K562 (cell line): ENCODE results near the gene YTHDC1. TPM values are rescaled to one million over a fixed set of nuclear protein-coding genes. Genes with fewer than 3 reads are reported as not detected.

ENCODE experiments used
- ATAC-seq: fragments of 200-7000 bp; cut with Tn5 transposase; 3 replicates; pipeline ENCODE4 v1.9.1; 2020; ENCODE audit warnings: moderate library complexity
- BruUV-seq: library from RNA; stranded (reverse); fragments of 400-500 nt; replicated peaks from 2 replicates; lab custom pipeline; 2021; lab: Mats Ljungman, UMichigan
- CTCF ChIA-PET: fragments of 300-600 bp; formaldehyde crosslinking; extraction: SDS; loops from one replicate; lab custom pipeline; 2021; ENCODE audit warnings: low intra/inter-chr PET ratio; lab: Yijun Ruan, JAX
- POLR2A ChIA-PET: fragments of 300-600, 350-650 bp; sonication (Branson Sonifier 250); formaldehyde crosslinking; extraction: SDS; loops from one replicate; lab custom pipeline; 2021; ENCODE audit warnings: antibody characterized with exemption, inconsistent platforms; lab: Yijun Ruan, JAX
- DNase-seq, 4 experiments: peaks; one replicate each; pipeline versions ENCODE4 v3.0.0 to v3.0.0-alpha.2; 2011 to 2018; ENCODE audit warnings: low spot score in 3 of 4, mixed read lengths in 3 of 4; ENCODE audit errors: extremely low read depth in 1 of 4
- FAIRE-seq: peaks from 2 replicates; lab custom pipeline; 2011; peaks lifted over from hg19 to GRCh38; lab: Jason Lieb, UNC
- H2AFZ ChIP-seq: 2 replicates; pipeline ENCODE4 v1.6.0; 2011; ENCODE audit warnings: low read depth, low read length, control low read depth, inconsistent platforms
- H3K27ac ChIP-seq: fragments of 200-600 bp; 3 replicates; pipeline ENCODE4 v1.8.0; 2011; ENCODE audit warnings: low read depth, mild to moderate bottlenecking, control low read depth, inconsistent platforms, low read length, moderate library complexity, mixed read lengths; ENCODE audit errors: extremely low read depth
- H3K27me3 ChIP-seq, 2 experiments: fragments of 300-600 bp in 1 of 2; 2 replicates in 1 of 2; 3 replicates in 1 of 2; pipeline versions ENCODE4 v1.6.0 to v1.8.0; 2011; ENCODE audit warnings: inconsistent platforms in 2 of 2, low read length in 2 of 2, mild to moderate bottlenecking in 1 of 2, mixed read lengths in 1 of 2, moderate library complexity in 1 of 2; ENCODE audit not compliant: control insufficient read depth in 2 of 2, insufficient read depth in 2 of 2
- H3K36me3 ChIP-seq: fragments of 300-600 bp; 3 replicates; pipeline ENCODE4 v1.8.0; 2011; ENCODE audit warnings: mild to moderate bottlenecking, low read length, inconsistent platforms; ENCODE audit not compliant: control insufficient read depth, insufficient read depth
- H3K4me1 ChIP-seq, 2 experiments: fragments of 200-600 bp in 1 of 2; replicated peaks in 1 of 2; 2 replicates in 1 of 2; 3 replicates in 1 of 2; pipeline versions ENCODE4 v1.5.1 to v1.8.0; 2011; ENCODE audit warnings: inconsistent platforms in 2 of 2, low read length in 2 of 2, mild to moderate bottlenecking in 1 of 2, mixed read lengths in 1 of 2, moderate library complexity in 1 of 2; ENCODE audit not compliant: control insufficient read depth in 2 of 2, insufficient read depth in 2 of 2
- H3K4me2 ChIP-seq: 2 replicates; pipeline ENCODE4 v1.6.1; 2011; ENCODE audit warnings: low read length, control low read depth, inconsistent platforms, mixed read lengths; ENCODE audit not compliant: insufficient read depth
- H3K4me3 ChIP-seq: fragments of 200-600 bp; sonication (generic), shearing (Covaris generic); 2 replicates; pipeline ENCODE4 v1.5.1; 2016; ENCODE audit warnings: control low read depth, inconsistent platforms
- H3K79me2 ChIP-seq: fragments of 200-600 bp; 3 replicates; pipeline ENCODE4 v1.8.0; 2011; ENCODE audit warnings: low read length, inconsistent platforms; ENCODE audit not compliant: control insufficient read depth, insufficient read depth
- H3K9ac ChIP-seq, 2 experiments: 2 replicates each; pipeline versions ENCODE4 v1.6.0 to v1.6.1; 2011; ENCODE audit warnings: low read depth in 2 of 2, low read length in 2 of 2, control low read depth in 1 of 2, inconsistent platforms in 1 of 2, mild to moderate bottlenecking in 1 of 2, mixed read lengths in 1 of 2; ENCODE audit not compliant: insufficient read depth in 1 of 2
- H3K9me1 ChIP-seq: one replicate; pipeline ENCODE4 v1.6.0; 2011; ENCODE audit warnings: inconsistent platforms, mild to moderate bottlenecking, low read length, moderate library complexity; ENCODE audit not compliant: control insufficient read depth, insufficient read depth
- H3K9me3 ChIP-seq: replicated peaks from 2 replicates; pipeline ENCODE4 v1.5.1; 2011; ENCODE audit warnings: low read depth, low read length, inconsistent platforms; ENCODE audit not compliant: control insufficient read depth, insufficient read depth
- H4K20me1 ChIP-seq: replicated peaks from 2 replicates; pipeline ENCODE4 v1.6.1; 2011; ENCODE audit warnings: low read length, inconsistent platforms, mixed read lengths; ENCODE audit not compliant: control insufficient read depth, insufficient read depth
- ATF3 ChIP-seq, 2 experiments: fragments of 450-650 bp in 1 of 2; sonication (generic) in 1 of 2; formaldehyde crosslinking in 1 of 2; IDR thresholded peaks in 1 of 2; conservative IDR thresholded peaks in 1 of 2; 2 replicates each; pipeline versions ENCODE4 v1.6.1 to v1.8.1; 2016 to 2023; ENCODE audit warnings: mild to moderate bottlenecking in 2 of 2, moderate library complexity in 2 of 2, inconsistent platforms in 1 of 2, missing genetic modification reagents in 1 of 2
- ATF4 ChIP-seq: fragments of 450-650 bp; formaldehyde crosslinking; IDR thresholded peaks from 2 replicates; pipeline ENCODE4 v1.4.0; 2022; ENCODE audit warnings: mild to moderate bottlenecking, moderate library complexity
- ATF6 ChIP-seq: sonication (generic); formaldehyde crosslinking; IDR thresholded peaks from 2 replicates; pipeline ENCODE4 v1.4.0; 2020; ENCODE audit warnings: mild to moderate bottlenecking, missing genetic modification reagents
- BDP1 ChIP-seq: IDR thresholded peaks from 3 replicates; pipeline ENCODE4 v1.6.1; 2011; ENCODE audit not compliant: insufficient read length, insufficient read depth
- CBX2 ChIP-seq: fragments of 200-600 bp; sonication (generic); IDR thresholded peaks from one replicate; pipeline ENCODE4 v1.6.1; 2012; ENCODE audit warnings: mild to moderate bottlenecking, low read length, inconsistent platforms; ENCODE audit not compliant: insufficient read depth, poor library complexity, severe bottlenecking
- CHD2 ChIP-seq: IDR thresholded peaks from 2 replicates; pipeline ENCODE4 v1.6.1; 2011; ENCODE audit warnings: low read depth, low read length
- ETS2 ChIP-seq: IDR thresholded peaks from 2 replicates; pipeline ENCODE4 v1.6.1; 2016; ENCODE audit warnings: borderline replicate concordance, missing genetic modification characterization, mild to moderate bottlenecking, moderate library complexity, missing compliant biosample characterization; ENCODE audit not compliant: poor library complexity, severe bottlenecking
- FOXP1 ChIP-seq: sonication (generic); formaldehyde crosslinking; IDR thresholded peaks from 2 replicates; pipeline ENCODE4 v1.8.0; 2022; ENCODE audit warnings: mild to moderate bottlenecking, missing genetic modification reagents
- HMG20B ChIP-seq: fragments of 250-450 bp; sonication (Bioruptor Pico); IDR thresholded peaks from 2 replicates; pipeline ENCODE4 v1.5.0; 2021; ENCODE audit warnings: mild to moderate bottlenecking
- MAFG ChIP-seq: fragments of 450-650 bp; conservative IDR thresholded peaks from 2 replicates; pipeline ENCODE4 v1.6.1; 2016; ENCODE audit warnings: missing genetic modification characterization, missing compliant biosample characterization
- SMARCB1 ChIP-seq: IDR thresholded peaks from 2 replicates; pipeline ENCODE4 v1.6.1; 2011; ENCODE audit warnings: improper control_type of control experiment, low read depth; ENCODE audit not compliant: insufficient read length
- U2AF2 ChIP-seq: fragments of 200-400 bp; formaldehyde crosslinking; optimal IDR thresholded peaks from 2 replicates; pipeline ENCODE3; 2017; ENCODE audit warnings: low read depth, mild to moderate bottlenecking, low read length
- ZBED1 ChIP-seq: IDR thresholded peaks from 2 replicates; pipeline ENCODE4 v1.6.1; 2014
- ZBTB43 ChIP-seq: sonication (generic); formaldehyde crosslinking; IDR thresholded peaks from 2 replicates; pipeline ENCODE4 v1.8.0; 2023; ENCODE audit warnings: mild to moderate bottlenecking, missing genetic modification reagents
- ZFP91 ChIP-seq: sonication (generic); formaldehyde crosslinking; IDR thresholded peaks from 2 replicates; pipeline ENCODE4 v1.8.0; 2022; ENCODE audit warnings: mild to moderate bottlenecking, missing genetic modification reagents
- ZNF12 ChIP-seq: sonication (generic); formaldehyde crosslinking; IDR thresholded peaks from 2 replicates; pipeline ENCODE4 v1.4.0; 2020; ENCODE audit warnings: mild to moderate bottlenecking, missing genetic modification reagents
- WGBS: fragments of 100-300 bp; shearing (Covaris generic); methylation state at CpG from one replicate; pipeline ENCODE4 v1.1.6; 2016; ENCODE audit warnings: low coverage, mixed read lengths; ENCODE audit not compliant: insufficient coverage; ENCODE audit errors: missing lambda C conversion rate; 5-methylcytosine and 5-hydroxymethylcytosine counted together
- in situ Hi-C: fragments of 300-500 bp; cut with MboI; formaldehyde crosslinking; loops from 4 replicates; pipeline ENCODE4 v1.15.0; 2018; ENCODE audit warnings: inconsistent platforms, mixed read lengths
- intact Hi-C: fragments of 100-400 bp; cut with micrococcal nuclease; formaldehyde crosslinking; loops from 2 replicates; pipeline ENCODE4 v1.14.2; 2022
- polyA plus RNA-seq, 8 experiments: library from polyadenylated mRNA; depleted of rRNA in 4 of 8; stranded (reverse) in 5 of 8; unstranded in 3 of 8; fragments of >200 nt; fragmentation: Nextera tagmentation in 2 of 8; fragmentation: Illumina TruSeq in 1 of 8; extraction: Ambion mirVana in 2 of 8; extraction: Trizol in 1 of 8; gene quantifications; 2 replicates each; pipeline versions ENCODE4 v1.2.1 to v1.2.3, GENCODE V29; 2011 to 2014; ENCODE audit warnings: inconsistent platforms in 1 of 8, missing spikeins in 1 of 8
- total RNA-seq, 7 experiments: library from RNA; depleted of rRNA in 6 of 7; stranded (reverse); fragments of >200 nt in 6 of 7; fragmentation: Illumina TruSeq in 2 of 7; extraction: Trizol in 2 of 7; gene quantifications; 2 replicates each; pipeline versions ENCODE4 v1.2.1 to v1.2.3, GENCODE V29; 2011 to 2021; ENCODE audit warnings: low replicate concordance in 1 of 7

YTHDC1 gene
- total and polyA plus RNA-seq, 9 of the 15 experiments (the other 6 are each of a cell fraction or from before 2014, with no cell fraction given) = 9.8 to 65.4 (median 51.7) TPM

GRCh38 chr4:68283714-68284113 is 66.2 kb downstream of the YTHDC1 start:
- DNase-seq (no peak), FAIRE-seq (no peak), ATAC-seq (no peak)
- H3K79me2 ChIP-seq = no peaks in the 10 kb centered on the region
- peaks cover 3 to 6% of the 10 kb centered on the region in 2 experiments; a peak in 3 of 5 replicates for H3K4me1 ChIP-seq
- in situ Hi-C loops = no loop called here
- intact Hi-C loops = no loop called here
- no TSS peak for BruUV-seq
- H3K4me2 ChIP-seq = no peak overlapping the region
- no peak overlapping the region for H3K4me3 ChIP-seq
- H3K9me3 ChIP-seq = no peaks in the 10 kb centered on the region
- H4K20me1 ChIP-seq = no peaks in the 10 kb centered on the region
- no peaks in the 10 kb centered on the region for H3K9me1 ChIP-seq
- POLR2A ChIA-PET = no interaction called here
- no peaks in the 10 kb centered on the region for H3K27me3 ChIP-seq
- 38% methylated on average over 3 of the region's 3 CpGs for WGBS
- no peak overlapping the region for H3K27ac ChIP-seq
- no peak overlapping the region for H3K9ac ChIP-seq
- CTCF ChIA-PET = interaction anchor here (0.6 kb wide), 1 partner anchor 74 kb away, joined by 5 read pairs; no protein-coding TSS in a partner anchor
- H3K36me3 ChIP-seq = no peaks in the 10 kb centered on the region
- H2AFZ ChIP-seq = no peak overlapping the region
- TF ChIP-seq MAFG (tag) (no peak), ETS2 (tag) (no peak), U2AF2 (no peak), ATF6 (CRISPR knock-in tag) (no peak), ZBTB43 (CRISPR knock-in tag) (no peak), ATF4 (CRISPR knock-in tag) (no peak), CBX2 (no peak), ZNF12 (CRISPR knock-in tag) (no peak), ZBED1 (no peak), BDP1 (no peak), CHD2 (no peak), HMG20B (no peak), FOXP1 (no peak), SMARCB1 (no peak), ZFP91 (no peak), ATF3 (IDR thresholded peaks at IDR 0.05) (no peak), ATF3 (CRISPR knock-in tag; conservative IDR thresholded peaks at IDR 0.05) (no peak)
